Measurements from ENCODE around the gene SLC25A15.
A peak's percentile ranks its signal among the peaks of the same experiment; 100 is the strongest.

Gene SLC25A15

DNA sequence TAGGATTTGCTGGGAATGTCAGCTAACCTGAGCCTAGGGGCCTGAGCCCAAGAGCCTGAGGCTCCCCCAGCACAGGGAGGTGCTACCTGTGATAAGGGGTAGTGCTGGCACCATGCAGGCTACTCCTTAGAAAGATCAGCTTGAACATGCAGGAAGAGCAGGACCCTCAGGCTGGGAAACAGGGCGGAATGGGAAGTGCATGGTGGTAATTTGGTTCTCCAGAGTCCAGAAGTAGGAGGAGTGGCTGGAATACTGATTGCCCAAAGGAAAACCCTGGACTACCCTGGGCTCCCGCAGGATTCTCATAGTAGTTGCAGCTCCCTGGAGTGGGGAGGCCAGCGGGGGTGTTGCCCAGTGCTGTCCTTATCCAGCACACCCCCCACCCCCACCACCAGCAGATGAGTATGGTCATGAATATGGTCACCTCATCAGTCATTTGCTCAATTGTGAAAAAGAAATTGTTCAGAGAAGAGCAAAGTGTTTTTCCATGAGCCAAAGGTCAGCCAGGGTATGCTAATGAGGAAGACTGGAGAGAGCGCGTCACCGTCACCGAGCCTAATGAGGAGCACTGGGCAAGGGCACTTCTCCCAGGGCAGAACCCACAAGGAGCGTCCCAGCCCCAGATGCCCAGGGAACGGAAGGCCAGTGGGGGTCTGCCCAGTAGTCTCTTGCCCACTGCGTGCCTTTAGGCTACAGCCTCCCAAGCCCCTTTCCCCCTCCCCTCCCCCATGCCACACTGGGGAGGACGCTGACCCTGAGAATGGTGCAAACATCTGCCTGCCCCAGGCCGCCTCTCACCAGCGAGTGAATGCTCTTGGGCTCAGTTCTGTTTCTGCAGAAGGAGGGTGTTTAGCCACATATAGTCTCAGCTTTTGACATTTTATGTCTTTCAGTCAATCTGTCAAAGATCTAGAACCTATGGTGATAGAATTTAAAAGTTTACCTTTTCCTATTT is 5.3 kb downstream of the SLC25A15 start:
- TF ChIP-seq, protein P1, sequence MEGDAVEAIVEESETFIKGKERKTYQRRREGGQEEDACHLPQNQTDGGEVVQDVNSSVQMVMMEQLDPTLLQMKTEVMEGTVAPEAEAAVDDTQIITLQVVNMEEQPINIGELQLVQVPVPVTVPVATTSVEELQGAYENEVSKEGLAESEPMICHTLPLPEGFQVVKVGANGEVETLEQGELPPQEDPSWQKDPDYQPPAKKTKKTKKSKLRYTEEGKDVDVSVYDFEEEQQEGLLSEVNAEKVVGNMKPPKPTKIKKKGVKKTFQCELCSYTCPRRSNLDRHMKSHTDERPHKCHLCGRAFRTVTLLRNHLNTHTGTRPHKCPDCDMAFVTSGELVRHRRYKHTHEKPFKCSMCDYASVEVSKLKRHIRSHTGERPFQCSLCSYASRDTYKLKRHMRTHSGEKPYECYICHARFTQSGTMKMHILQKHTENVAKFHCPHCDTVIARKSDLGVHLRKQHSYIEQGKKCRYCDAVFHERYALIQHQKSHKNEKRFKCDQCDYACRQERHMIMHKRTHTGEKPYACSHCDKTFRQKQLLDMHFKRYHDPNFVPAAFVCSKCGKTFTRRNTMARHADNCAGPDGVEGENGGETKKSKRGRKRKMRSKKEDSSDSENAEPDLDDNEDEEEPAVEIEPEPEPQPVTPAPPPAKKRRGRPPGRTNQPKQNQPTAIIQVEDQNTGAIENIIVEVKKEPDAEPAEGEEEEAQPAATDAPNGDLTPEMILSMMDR (conservative IDR thresholded peaks at IDR 0.05), result no peak
- no peak overlapping the region for H3K27ac ChIP-seq

DNA sequence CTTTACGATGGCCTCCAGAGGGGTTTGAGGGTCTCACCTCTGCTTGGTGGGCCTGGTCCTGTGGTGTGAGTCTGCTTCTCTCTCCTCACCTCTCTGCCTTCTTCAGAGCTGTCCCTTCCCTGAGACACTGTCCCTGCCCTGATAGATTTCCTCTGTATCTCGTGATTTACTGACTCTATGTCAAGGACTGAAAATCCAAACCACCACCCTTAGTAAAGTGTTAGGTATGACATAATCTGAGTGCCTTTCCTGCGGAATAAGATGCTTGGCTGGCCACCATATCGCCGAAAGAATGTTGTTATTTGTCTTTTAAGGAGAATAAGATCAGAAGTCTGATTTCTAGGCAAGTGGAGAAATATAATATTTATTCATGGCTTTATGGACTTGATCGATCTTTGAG is 7.2 kb downstream of the SLC25A15 start:
- no peak overlapping the region; the same call in 1 of the 2 replicates for H3K27ac ChIP-seq
- TF ChIP-seq, protein P1 (conservative IDR thresholded peaks at IDR 0.05), result no peak

GRCh38 chr13:40798380-40798779 is 9.0 kb downstream of the SLC25A15 start:
- TF ChIP-seq, protein P1 (conservative IDR thresholded peaks at IDR 0.05), result no peak
- H3K27ac ChIP-seq, result peak overlapping the region; percentile 86

GRCh38 chr13:40799508-40799907 is 10.1 kb downstream of the SLC25A15 start:
- H3K27ac ChIP-seq, result peak overlapping the region; percentile 86

GRCh38 chr13:40800559-40800958 is 11.1 kb downstream of the SLC25A15 start:
- TF ChIP-seq, protein P1 (conservative IDR thresholded peaks at IDR 0.05), result no peak

More at GRCh38 chr13:40799508-40799907, 10.1 kb downstream of the SLC25A15 start:
- TF ChIP-seq, protein P1 (conservative IDR thresholded peaks at IDR 0.05), result no peak

GRCh38 chr13:40801255-40802217 is 12.1 kb downstream of the SLC25A15 start:
- TF ChIP-seq, protein P1 (conservative IDR thresholded peaks at IDR 0.05), result no peak
- peak overlapping the region; percentile 62 for H3K27ac ChIP-seq

More at GRCh38 chr13:40800559-40800958, 11.1 kb downstream of the SLC25A15 start:
- peak overlapping the region; percentile 62 for H3K27ac ChIP-seq

DNA sequence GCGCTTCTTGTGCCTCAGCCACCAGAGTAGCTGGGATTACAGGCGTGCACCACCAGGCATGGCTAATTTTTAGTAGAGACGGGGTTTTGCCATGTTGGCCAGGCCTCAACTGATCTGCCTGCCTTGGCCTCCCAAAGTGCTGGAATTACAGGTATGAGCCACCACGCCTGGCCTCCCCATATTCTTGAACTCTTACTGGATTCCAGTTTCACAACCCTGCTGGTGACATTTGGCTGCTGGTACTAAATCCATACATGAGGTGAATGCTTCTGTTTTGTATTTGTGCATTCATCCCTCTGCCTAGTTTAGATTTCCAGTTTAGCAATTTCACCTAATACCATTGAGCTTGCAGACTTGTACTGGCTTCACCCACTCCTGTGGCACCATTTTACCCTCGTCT is 13.9 kb downstream of the SLC25A15 start:
- TF ChIP-seq, protein P1 (conservative IDR thresholded peaks at IDR 0.05), result no peak
- H3K27ac ChIP-seq, result no peak overlapping the region
